OCI-LY3 (cell line): ENCODE measurements around the gene NUP42.

Experiments
- H2AFZ ChIP-seq: fragments of 200-600, 300-600 bp; shearing (Covaris generic); 2 replicates; pipeline ENCODE4 v1.6.0; 2014; ENCODE audit warnings: antibody characterized with exemption, low read depth, low read length
- H3K27ac ChIP-seq: fragments of 200-600, 300-600 bp; sonication (generic); 2 replicates; pipeline ENCODE4 v1.5.1; 2014; ENCODE audit warnings: mild to moderate bottlenecking, low read length, moderate library complexity, mixed read lengths
- H3K27me3 ChIP-seq: fragments of 200-600, 300-600 bp; sonication (generic); 2 replicates; pipeline ENCODE4 v1.6.1; 2014; ENCODE audit warnings: low read depth, low read length, mixed read lengths
- H3K36me3 ChIP-seq: fragments of 200-600, 300-600 bp; sonication (generic); replicated peaks from 2 replicates; pipeline ENCODE3; 2014; ENCODE audit warnings: low read depth, low read length, mixed read lengths
- H3K4me1 ChIP-seq: fragments of 300-600, 200-600 bp; sonication (generic); 2 replicates; pipeline ENCODE4 v1.6.1; 2014; ENCODE audit warnings: low read length, mixed read lengths
- H3K4me2 ChIP-seq: fragments of 200-600, 300-600 bp; sonication (generic); 2 replicates; pipeline ENCODE4 v1.6.1; 2014; ENCODE audit warnings: low read length, mixed read lengths
- H3K4me3 ChIP-seq: fragments of 300-600, 200-600 bp; sonication (generic); 2 replicates; pipeline ENCODE4 v1.5.1; 2014; ENCODE audit warnings: antibody characterized with exemption, mild to moderate bottlenecking, low read length, moderate library complexity
- H3K79me2 ChIP-seq: fragments of 300-600, 200-600 bp; shearing (Covaris generic); 2 replicates; pipeline ENCODE4 v1.6.1; 2014; ENCODE audit warnings: mild to moderate bottlenecking, low read length, mixed read lengths
- H3K9ac ChIP-seq: fragments of 300-600, 200-600 bp; shearing (Covaris generic); 2 replicates; pipeline ENCODE4 v1.6.0; 2014; ENCODE audit warnings: mild to moderate bottlenecking, low read length, moderate library complexity
- H3K9me3 ChIP-seq: fragments of 200-600, 300-600 bp; shearing (Covaris generic); 2 replicates; pipeline ENCODE4 v1.6.1; 2014; ENCODE audit warnings: low read length, mixed read lengths; ENCODE audit not compliant: insufficient read depth
- H4K20me1 ChIP-seq: fragments of 200-600, 300-600 bp; sonication (generic); 2 replicates; pipeline ENCODE4 v1.6.1; 2016; ENCODE audit warnings: low read length, mixed read lengths; ENCODE audit not compliant: insufficient read depth
- EZH2phosphoT487 ChIP-seq: fragments of 200-600 bp; shearing (Covaris generic); IDR thresholded peaks from 2 replicates; pipeline ENCODE4 v1.6.1; 2018; ENCODE audit warnings: antibody characterized with exemption, mixed run types, low read depth
- TF ChIP-seq, protein P1 (sequence below): fragments of 200-600, 300-600 bp; sonication (generic); IDR thresholded peaks from 2 replicates; pipeline ENCODE4 v1.5.1; 2014; ENCODE audit warnings: antibody characterized with exemption, low read length, low read depth

The NUP42 gene

GRCh38 chr7:23214938-23215337 is 33.1 kb downstream of the NUP42 start:
- no peaks in the 10 kb centered on the region for H3K79me2 ChIP-seq
- H3K4me2 ChIP-seq: no peak overlapping the region
- H3K9ac ChIP-seq: no peak overlapping the region
- H3K27ac ChIP-seq: no peak overlapping the region
- H3K36me3 ChIP-seq: no peaks in the 10 kb centered on the region
- H3K4me3 ChIP-seq: no peak overlapping the region
- no peaks in the 10 kb centered on the region for H3K27me3 ChIP-seq
- no peaks in the 10 kb centered on the region for H3K4me1 ChIP-seq
- H2AFZ ChIP-seq: no peak overlapping the region
- H3K9me3 ChIP-seq: no peaks in the 10 kb centered on the region
- TF ChIP-seq, protein P1, sequence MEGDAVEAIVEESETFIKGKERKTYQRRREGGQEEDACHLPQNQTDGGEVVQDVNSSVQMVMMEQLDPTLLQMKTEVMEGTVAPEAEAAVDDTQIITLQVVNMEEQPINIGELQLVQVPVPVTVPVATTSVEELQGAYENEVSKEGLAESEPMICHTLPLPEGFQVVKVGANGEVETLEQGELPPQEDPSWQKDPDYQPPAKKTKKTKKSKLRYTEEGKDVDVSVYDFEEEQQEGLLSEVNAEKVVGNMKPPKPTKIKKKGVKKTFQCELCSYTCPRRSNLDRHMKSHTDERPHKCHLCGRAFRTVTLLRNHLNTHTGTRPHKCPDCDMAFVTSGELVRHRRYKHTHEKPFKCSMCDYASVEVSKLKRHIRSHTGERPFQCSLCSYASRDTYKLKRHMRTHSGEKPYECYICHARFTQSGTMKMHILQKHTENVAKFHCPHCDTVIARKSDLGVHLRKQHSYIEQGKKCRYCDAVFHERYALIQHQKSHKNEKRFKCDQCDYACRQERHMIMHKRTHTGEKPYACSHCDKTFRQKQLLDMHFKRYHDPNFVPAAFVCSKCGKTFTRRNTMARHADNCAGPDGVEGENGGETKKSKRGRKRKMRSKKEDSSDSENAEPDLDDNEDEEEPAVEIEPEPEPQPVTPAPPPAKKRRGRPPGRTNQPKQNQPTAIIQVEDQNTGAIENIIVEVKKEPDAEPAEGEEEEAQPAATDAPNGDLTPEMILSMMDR: no peak
- no peak for TF ChIP-seq EZH2phosphoT487
- no peaks in the 10 kb centered on the region for H4K20me1 ChIP-seq

DNA sequence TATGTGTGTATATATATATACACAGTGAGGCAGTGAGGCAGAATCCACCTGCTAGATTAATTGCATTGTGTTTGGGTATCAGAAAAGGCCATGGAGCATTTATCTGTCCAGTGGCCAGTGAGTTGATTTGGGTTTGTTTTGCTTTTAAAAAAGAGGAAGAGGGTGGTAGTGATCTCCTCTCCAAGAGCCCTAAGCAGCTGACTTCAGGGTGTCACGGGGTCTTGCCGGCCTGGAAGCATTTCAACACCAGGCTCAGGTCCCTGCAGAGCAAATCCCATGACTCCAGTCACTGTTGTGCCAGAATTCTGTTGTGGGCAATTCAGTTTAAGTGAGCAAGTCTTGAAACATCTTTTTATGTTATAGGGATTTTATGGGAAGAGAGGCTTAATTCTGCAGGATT is 34.2 kb downstream of the NUP42 start:
- H3K36me3 ChIP-seq: no peaks in the 10 kb centered on the region
- no peaks in the 10 kb centered on the region for H3K4me1 ChIP-seq
- no peaks in the 10 kb centered on the region for H3K9me3 ChIP-seq
- H3K4me2 ChIP-seq: no peak overlapping the region
- no peaks in the 10 kb centered on the region for H3K27me3 ChIP-seq
- no peak overlapping the region for H2AFZ ChIP-seq
- TF ChIP-seq EZH2phosphoT487: no peak
- TF ChIP-seq, protein P1: no peak
- no peaks in the 10 kb centered on the region for H3K79me2 ChIP-seq
- no peaks in the 10 kb centered on the region for H4K20me1 ChIP-seq
- H3K4me3 ChIP-seq: no peak overlapping the region
- no peak overlapping the region for H3K9ac ChIP-seq
- no peak overlapping the region for H3K27ac ChIP-seq

- Histone ChIP-seq H3K36me3 (no peaks in the 10 kb centered on the region), H3K4me2 (no peak overlapping the region), H3K27me3 (no peaks in the 10 kb centered on the region), H2AFZ (no peak overlapping the region), H3K9me3 (no peaks in the 10 kb centered on the region), H3K9ac (no peak overlapping the region), H4K20me1 (no peaks in the 10 kb centered on the region), H3K4me3 (no peak overlapping the region), H3K79me2 (no peaks in the 10 kb centered on the region), H3K27ac (no peak overlapping the region), H3K4me1 (no peaks in the 10 kb centered on the region)
- no peak for TF ChIP-seq EZH2phosphoT487
- TF ChIP-seq, protein P1: no peak
These were observed 36.3 kb downstream of the NUP42 start for GRCh38 chr7:23218196-23218595.

DNA sequence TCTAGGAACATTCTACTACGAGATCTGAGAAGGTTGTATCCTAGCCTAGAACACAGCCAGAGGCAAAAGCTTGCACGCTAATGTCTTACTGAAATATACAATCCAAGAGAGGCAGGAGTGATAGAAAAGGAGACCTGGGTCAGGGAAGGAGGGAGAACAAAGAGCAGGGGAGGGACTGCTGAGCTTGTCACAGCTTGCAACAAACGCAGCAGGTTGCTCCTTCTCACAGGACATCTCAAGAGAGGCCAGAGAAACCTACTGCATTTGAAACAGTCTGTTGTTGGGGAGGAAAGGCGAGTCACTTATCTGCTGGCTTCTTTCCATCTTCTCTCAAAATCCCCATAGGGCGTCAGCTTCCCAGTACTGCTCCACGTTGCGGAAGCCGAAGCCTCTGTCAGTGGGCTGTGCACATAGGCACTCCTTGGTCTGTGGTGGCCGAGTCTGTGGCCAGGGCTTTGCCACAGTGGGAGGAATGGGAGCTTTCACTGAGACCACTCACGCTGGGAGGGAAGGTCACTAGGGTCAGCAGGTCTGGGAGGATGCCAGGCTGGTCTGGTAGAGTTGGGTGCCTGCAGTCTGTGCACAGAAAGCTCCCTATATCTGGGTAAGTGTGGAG is 39.0 kb downstream of the NUP42 start:
- Histone ChIP-seq H3K27ac (no peak overlapping the region), H3K4me1 (peaks cover 11% of the 10 kb centered on the region), H3K36me3 (no peaks in the 10 kb centered on the region), H3K4me3 (no peak overlapping the region), H2AFZ (no peak overlapping the region), H3K27me3 (no peaks in the 10 kb centered on the region), H3K4me2 (no peak overlapping the region), H3K9me3 (no peaks in the 10 kb centered on the region), H3K79me2 (no peaks in the 10 kb centered on the region), H3K9ac (no peak overlapping the region), H4K20me1 (no peaks in the 10 kb centered on the region)
- TF ChIP-seq, protein P1: no peak
- TF ChIP-seq EZH2phosphoT487: no peak
